C4-2B (cell line): ENCODE data around the gene ZNF277.
"Not testable (repeated sequence)": the region's sequence is repeated elsewhere in the genome, so short reads cannot be mapped to it uniquely, and the experiment has no call there.

Source experiments
- H3K27ac ChIP-seq: fragments of 450-650 bp; 2 replicates; pipeline ENCODE4 v1.5.1; 2017
- ZFX ChIP-seq: fragments of 450-650 bp; IDR thresholded peaks from 2 replicates; pipeline ENCODE4 v1.6.1; 2017
- TF ChIP-seq, protein P1 (sequence below): fragments of 450-650 bp; conservative IDR thresholded peaks from 2 replicates; pipeline ENCODE4 v1.5.1; 2017; ENCODE audit warnings: mild to moderate bottlenecking

ZNF277 gene

DNA sequence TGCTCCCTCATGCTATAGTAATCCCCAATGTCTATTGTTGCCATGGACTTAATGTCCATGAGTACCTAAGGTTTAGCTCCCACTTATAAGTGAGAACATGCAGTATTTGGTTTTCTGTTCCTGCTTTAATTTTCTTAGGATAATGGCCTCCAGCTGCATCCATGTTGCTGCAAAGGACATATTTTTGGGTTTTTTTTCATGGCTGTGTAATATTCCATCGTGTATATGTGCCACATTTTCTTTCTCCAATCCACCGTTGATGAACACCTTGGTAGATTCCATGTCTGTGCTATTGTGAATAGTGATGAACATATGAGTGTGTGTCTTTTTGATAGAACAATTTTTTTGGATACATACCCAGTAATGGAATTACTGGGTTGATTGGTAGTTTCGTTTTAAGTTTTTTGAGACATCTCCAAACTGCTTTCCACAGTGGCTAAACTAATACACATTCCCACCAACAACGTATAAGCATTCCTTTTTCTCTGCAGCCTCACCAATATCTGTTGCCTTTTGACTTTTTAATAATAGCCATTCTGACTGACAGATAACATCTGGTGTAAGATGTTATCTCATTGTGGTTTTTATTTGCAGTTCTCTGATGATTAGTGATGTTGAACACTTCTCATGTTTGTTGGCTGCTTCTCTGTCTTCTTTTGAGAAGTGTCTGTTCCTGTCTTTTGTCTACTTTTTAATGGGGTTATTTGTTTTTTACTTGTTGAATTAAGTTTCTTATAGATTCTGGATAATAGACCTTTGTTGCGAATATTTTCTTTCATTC, 175.0 kb downstream of the ZNF277 start:
- TF ChIP-seq, protein P1, sequence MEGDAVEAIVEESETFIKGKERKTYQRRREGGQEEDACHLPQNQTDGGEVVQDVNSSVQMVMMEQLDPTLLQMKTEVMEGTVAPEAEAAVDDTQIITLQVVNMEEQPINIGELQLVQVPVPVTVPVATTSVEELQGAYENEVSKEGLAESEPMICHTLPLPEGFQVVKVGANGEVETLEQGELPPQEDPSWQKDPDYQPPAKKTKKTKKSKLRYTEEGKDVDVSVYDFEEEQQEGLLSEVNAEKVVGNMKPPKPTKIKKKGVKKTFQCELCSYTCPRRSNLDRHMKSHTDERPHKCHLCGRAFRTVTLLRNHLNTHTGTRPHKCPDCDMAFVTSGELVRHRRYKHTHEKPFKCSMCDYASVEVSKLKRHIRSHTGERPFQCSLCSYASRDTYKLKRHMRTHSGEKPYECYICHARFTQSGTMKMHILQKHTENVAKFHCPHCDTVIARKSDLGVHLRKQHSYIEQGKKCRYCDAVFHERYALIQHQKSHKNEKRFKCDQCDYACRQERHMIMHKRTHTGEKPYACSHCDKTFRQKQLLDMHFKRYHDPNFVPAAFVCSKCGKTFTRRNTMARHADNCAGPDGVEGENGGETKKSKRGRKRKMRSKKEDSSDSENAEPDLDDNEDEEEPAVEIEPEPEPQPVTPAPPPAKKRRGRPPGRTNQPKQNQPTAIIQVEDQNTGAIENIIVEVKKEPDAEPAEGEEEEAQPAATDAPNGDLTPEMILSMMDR, result no peak
- H3K27ac ChIP-seq, result no peak overlapping the region

DNA sequence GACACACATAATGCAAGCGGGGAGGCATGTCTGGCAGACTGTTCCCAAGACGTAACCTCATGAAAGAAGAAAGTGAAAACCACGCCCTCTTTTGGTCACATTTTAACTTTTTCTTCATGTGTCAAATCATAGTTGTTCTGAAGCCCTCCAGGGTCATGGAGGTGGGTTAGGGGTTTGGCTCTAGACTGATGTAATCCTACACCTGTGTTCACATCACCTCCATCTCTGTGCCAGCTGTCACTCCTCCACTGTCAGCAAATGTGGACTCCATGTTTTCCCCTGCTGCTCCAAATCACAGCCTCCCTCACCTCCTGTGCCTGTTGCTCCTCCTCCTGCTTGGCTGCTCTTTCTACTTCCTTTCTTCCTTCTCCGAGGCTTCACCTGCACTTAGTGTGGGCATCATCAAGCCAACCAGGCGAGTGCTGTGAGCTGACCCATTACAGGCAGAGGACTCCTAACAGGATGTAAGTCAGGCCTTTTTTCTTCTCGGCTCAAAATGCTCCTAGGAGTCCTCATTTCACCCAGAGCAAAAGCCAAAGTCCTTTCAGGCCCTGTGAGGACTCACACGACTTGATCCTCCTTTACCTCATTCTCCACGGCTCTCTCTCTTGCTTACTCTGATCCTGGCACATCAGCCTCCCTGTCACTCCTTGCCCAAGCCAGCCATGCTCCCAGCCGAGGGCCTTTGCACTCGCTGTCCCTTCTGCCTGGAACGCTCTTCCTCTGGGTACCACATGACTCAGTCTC, 177.3 kb downstream of the ZNF277 start:
- no peak for TF ChIP-seq ZFX
- TF ChIP-seq, protein P1, result peak; percentile 50
- H3K27ac ChIP-seq, result no peak overlapping the region

DNA sequence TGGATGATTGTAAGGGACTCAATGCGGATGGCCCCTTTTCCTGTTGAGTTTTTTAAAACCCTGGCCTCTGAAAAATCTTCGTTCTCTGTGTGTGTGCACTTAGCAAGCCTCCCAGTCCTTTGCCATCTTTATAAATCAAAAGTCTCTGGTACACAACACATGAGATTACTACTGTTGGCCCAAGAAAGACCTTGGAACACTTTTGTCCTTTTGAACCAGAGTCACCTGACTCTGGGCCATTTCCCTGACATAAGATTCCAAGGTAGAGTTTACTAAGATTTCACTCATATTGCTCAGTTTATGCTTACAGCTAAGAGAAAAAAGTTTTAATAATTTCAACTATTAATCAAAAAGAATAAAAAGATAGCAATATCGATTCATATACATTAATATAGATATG, 179.0 kb downstream of the ZNF277 start:
- no peak for TF ChIP-seq ZFX
- TF ChIP-seq, protein P1, result no peak
- no peak overlapping the region for H3K27ac ChIP-seq

DNA sequence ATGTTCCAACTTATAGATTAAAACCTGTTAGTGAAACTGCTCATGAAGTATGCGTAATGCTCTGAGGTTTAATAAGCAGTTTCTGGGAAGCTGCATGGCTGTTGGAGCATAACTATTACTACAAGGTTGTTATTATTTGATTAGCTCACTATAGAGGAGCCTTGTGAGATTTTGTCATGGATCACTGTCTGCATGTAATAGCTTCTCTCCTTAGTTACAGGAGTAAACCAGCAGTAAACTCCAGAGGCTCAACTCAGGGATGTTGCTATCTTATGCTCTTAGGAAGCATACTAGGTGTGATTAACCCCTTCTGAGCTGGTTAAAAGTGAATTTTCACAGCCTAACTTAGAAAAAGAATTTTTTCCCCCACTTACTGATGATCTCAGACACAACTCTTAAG, 180.1 kb downstream of the ZNF277 start:
- no peak overlapping the region for H3K27ac ChIP-seq
- TF ChIP-seq, protein P1, result no peak
- no peak for TF ChIP-seq ZFX

DNA sequence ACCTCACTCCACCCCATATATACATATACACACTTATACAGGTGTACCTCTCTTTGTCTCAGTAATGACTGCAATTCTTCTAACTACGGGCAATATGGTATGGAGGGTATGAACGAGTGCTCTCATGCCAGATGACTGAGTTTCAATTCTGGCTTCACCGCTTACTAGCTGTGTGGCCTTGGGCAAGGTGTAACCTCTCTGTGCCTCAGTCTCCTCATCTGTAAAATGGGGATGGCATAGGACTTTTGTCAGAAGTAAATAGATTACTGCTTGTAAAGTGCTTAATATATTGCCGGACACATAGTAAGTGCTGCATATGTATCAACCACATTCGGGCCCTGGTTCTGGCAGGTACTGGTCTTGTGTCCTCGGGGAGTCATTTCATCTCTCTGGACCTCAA, 183.7 kb downstream of the ZNF277 start:
- no peak for TF ChIP-seq ZFX
- TF ChIP-seq, protein P1, result no peak
- no peak overlapping the region for H3K27ac ChIP-seq

DNA sequence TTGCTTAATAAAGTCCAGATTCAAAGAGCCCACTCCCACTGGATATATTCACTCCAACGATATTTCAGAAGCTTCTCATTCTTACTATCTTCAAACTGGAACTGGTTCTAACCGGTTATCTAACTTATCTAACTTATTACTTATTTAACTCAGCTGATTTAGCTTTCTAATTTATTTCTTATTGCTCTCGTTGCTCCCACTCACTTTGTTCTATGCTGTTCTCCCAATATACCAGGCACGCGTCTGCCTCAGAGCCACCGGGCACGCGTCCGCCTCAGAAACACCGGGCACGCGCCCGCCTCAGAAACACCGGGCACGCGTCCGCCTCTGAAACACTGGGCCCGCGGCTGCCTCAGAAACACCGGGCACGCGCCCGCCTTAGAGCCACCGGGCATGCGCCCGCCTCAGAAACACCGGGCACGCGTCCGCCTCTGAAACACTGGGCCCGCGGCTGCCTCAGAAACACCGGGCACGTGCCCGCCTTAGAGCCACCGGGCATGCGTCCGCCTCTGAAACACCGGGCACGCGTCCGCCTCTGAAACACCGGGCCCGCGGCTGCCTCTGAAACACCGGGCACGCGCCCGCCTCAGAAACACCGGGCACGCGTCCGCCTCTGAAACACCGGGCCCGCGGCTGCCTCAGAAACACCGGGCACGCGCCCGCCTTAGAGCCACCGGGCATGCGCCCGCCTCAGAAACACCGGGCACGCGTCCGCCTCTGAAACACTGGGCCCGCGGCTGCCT, 184.8 kb downstream of the ZNF277 start:
- not testable (repeated sequence) for H3K27ac ChIP-seq

DNA sequence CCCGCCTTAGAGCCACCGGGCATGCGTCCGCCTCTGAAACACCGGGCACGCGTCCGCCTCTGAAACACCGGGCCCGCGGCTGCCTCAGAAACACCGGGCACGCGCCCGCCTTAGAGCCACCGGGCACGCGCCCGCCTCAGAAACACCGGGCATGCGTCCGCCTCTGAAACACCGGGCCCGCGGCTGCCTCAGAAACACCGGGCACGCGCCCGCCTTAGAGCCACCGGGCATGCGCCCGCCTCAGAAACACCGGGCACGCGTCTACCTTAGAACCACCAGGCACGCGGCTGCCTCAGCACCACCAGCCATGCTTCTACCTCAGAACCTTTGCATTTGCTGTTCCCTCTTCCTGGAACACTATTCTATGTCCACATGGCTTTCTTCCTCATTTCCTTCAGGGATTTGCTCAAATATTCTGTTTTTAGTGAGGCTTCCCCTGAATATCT, 185.4 kb downstream of the ZNF277 start:
- peak overlapping the region; percentile 52 for H3K27ac ChIP-seq
